Adrenal gland (tissue), 5 donors: ENCODE data around the gene PDS5A.
"Not testable (repeated sequence)": the region's sequence is repeated elsewhere in the genome, so short reads cannot be mapped to it uniquely, and the experiment has no call there.

Experiments used
- POLR2A ChIP-seq, 2 donors: fragments of 450-650 bp; IDR thresholded peaks; one replicate each; pipeline ENCODE4 v1.6.1; 2017; ENCODE audit warnings: antibody characterized with exemption in 2 of 2, mild to moderate bottlenecking in 2 of 2, moderate library complexity in 1 of 2
- TF ChIP-seq, protein P1 (sequence below), 6 experiments: fragments of 450-650 bp in 4 of 6; fragments of 200-600 bp in 2 of 6; sonication (generic) in 1 of 6; IDR thresholded peaks; 1 replicate in 5 of 6; 2 replicates in 1 of 6; pipeline versions ENCODE4 v1.5.1 to v1.8.0; 2016 to 2021; ENCODE audit warnings: antibody characterized with exemption in 6 of 6, mild to moderate bottlenecking in 2 of 6, moderate library complexity in 1 of 6
- donor health status: DM: no; HTN: no; CAD: no.

DNA sequence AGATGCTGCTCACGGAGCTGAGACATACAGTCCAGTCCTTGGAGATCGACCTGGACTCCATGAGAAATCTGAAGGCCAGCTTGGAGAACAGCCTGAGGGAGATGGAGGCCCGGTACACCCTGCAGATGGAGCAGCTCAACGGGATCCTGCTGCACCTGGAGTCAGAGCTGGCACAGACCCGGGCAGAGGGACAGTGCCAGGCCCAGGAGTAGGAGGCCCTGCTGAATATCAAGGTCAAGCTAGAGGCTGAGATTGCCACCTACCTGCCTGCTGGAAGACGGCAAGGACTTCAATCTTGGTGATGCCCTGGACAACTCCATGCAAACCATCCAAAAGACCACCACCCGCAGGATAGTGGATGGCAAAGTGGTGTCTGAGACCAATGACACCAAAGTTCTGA is 43.4 kb upstream of the PDS5A start:
- TF ChIP-seq, protein P1, sequence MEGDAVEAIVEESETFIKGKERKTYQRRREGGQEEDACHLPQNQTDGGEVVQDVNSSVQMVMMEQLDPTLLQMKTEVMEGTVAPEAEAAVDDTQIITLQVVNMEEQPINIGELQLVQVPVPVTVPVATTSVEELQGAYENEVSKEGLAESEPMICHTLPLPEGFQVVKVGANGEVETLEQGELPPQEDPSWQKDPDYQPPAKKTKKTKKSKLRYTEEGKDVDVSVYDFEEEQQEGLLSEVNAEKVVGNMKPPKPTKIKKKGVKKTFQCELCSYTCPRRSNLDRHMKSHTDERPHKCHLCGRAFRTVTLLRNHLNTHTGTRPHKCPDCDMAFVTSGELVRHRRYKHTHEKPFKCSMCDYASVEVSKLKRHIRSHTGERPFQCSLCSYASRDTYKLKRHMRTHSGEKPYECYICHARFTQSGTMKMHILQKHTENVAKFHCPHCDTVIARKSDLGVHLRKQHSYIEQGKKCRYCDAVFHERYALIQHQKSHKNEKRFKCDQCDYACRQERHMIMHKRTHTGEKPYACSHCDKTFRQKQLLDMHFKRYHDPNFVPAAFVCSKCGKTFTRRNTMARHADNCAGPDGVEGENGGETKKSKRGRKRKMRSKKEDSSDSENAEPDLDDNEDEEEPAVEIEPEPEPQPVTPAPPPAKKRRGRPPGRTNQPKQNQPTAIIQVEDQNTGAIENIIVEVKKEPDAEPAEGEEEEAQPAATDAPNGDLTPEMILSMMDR (IDR thresholded peaks at IDR 0.05) = not testable (repeated sequence)
- not testable (repeated sequence) for TF ChIP-seq POLR2A (IDR thresholded peaks at IDR 0.05)
